ENCODE measurements around the gene CACNG3.
"Not testable (repeated sequence)": the region's sequence is repeated elsewhere in the genome, so short reads cannot be mapped to it uniquely, and the experiment has no call there.

Gene CACNG3

GRCh38 chr16:24336491-24336890, 80.4 kb downstream of the CACNG3 start:
- no peak for DNase-seq

- no peak for DNase-seq
Observed at GRCh38 chr16:24337013-24337412, 80.9 kb downstream of the CACNG3 start.

GRCh38 chr16:24343829-24344228, 87.7 kb downstream of the CACNG3 start:
- not testable (repeated sequence) for DNase-seq

GRCh38 chr16:24344784-24345183, 88.6 kb downstream of the CACNG3 start:
- DNase-seq, result no peak

- no peak for DNase-seq
Observed at GRCh38 chr16:24345704-24346103, 89.6 kb downstream of the CACNG3 start.

- no peak for DNase-seq
Observed at GRCh38 chr16:24346734-24347133, 90.6 kb downstream of the CACNG3 start.

- no peak for DNase-seq
Observed at GRCh38 chr16:24347556-24347955, 91.4 kb downstream of the CACNG3 start.

- DNase-seq, result no peak
Observed at GRCh38 chr16:24348545-24349290, 92.6 kb downstream of the CACNG3 start.

GRCh38 chr16:24349320-24349719, 93.2 kb downstream of the CACNG3 start:
- no peak for DNase-seq

- no peak for DNase-seq
Observed at GRCh38 chr16:24352746-24353145, 96.6 kb downstream of the CACNG3 start.

GRCh38 chr16:24353622-24354021, 97.5 kb downstream of the CACNG3 start:
- DNase-seq, result no peak

- DNase-seq, result no peak
Observed at GRCh38 chr16:24357511-24357910, 101.4 kb downstream of the CACNG3 start.

GRCh38 chr16:24358117-24358516, 102.0 kb downstream of the CACNG3 start:
- no peak for DNase-seq

GRCh38 chr16:24359490-24359889, 103.4 kb downstream of the CACNG3 start:
- no peak for DNase-seq

- DNase-seq, result no peak
Observed at GRCh38 chr16:24360936-24361335, 104.8 kb downstream of the CACNG3 start.

GRCh38 chr16:24364596-24364995, 108.5 kb downstream of the CACNG3 start:
- DNase-seq, result no peak

GRCh38 chr16:24367186-24367710, 111.1 kb downstream of the CACNG3 start:
- no peak for DNase-seq

GRCh38 chr16:24372824-24373223, 116.7 kb downstream of the CACNG3 start:
- no peak for DNase-seq

GRCh38 chr16:24378999-24379398, 122.9 kb downstream of the CACNG3 start:
- DNase-seq, result no peak

GRCh38 chr16:24381470-24382118, 125.5 kb downstream of the CACNG3 start:
- no peak for DNase-seq

GRCh38 chr16:24382762-24383407, 126.8 kb downstream of the CACNG3 start:
- no peak for DNase-seq

- no peak for DNase-seq
Observed at GRCh38 chr16:24394341-24394740, 138.2 kb downstream of the CACNG3 start.

GRCh38 chr16:24396350-24397271, 140.5 kb downstream of the CACNG3 start:
- no peak for DNase-seq

All from midbrain (tissue), 1 donor.